H1 (cell line): ENCODE results near the gene ETV2. TPM values are rescaled to one million over a fixed set of nuclear protein-coding genes. Genes with fewer than 3 reads are reported as not detected.

Source experiments
- CTCF ChIA-PET: fragments of 300-600 bp; sonication (Branson Sonifier 250); formaldehyde crosslinking; loops from one replicate; lab custom pipeline; 2021; ENCODE audit not compliant: partially characterized antibody; lab: Charles Lee
- POLR2A ChIA-PET: fragments of 300-600 bp; sonication (Branson Sonifier 250); formaldehyde crosslinking; loops from one replicate; lab custom pipeline; 2021; ENCODE audit warnings: inconsistent platforms; ENCODE audit not compliant: partially characterized antibody; lab: Charles Lee
- DNase-seq, 2 experiments: peaks; one replicate each; pipeline versions ENCODE4 v3.0.0 to v3.0.0-alpha.2; 2010 to 2022; ENCODE audit warnings: low spot score in 2 of 2, low read depth in 1 of 2, mixed read lengths in 1 of 2
- FAIRE-seq: peaks from 2 replicates; lab custom pipeline; 2011; peaks lifted over from hg19 to GRCh38; lab: Jason Lieb, UNC
- H2AFZ ChIP-seq: 2 replicates; pipeline ENCODE4 v1.8.1; 2012; ENCODE audit warnings: low read length, inconsistent platforms
- H2AK5ac ChIP-seq: 2 replicates; pipeline ENCODE4 v1.6.1; 2013; ENCODE audit warnings: low read depth, low read length
- H2BK120ac ChIP-seq: replicated peaks from 2 replicates; pipeline ENCODE3; 2013; ENCODE audit warnings: low read depth, low read length, inconsistent platforms
- H2BK12ac ChIP-seq: 2 replicates; pipeline ENCODE4 v1.6.1; 2013; ENCODE audit warnings: low read depth, low read length
- H2BK15ac ChIP-seq: 2 replicates; pipeline ENCODE4 v1.6.1; 2013; ENCODE audit warnings: low read length
- H2BK20ac ChIP-seq: 2 replicates; pipeline ENCODE4 v1.6.1; 2013; ENCODE audit warnings: low read length
- H2BK5ac ChIP-seq: 2 replicates; pipeline ENCODE4 v1.6.1; 2013; ENCODE audit warnings: low read depth, low read length
- H3K14ac ChIP-seq: 2 replicates; pipeline ENCODE4 v1.6.1; 2013; ENCODE audit warnings: inconsistent platforms; ENCODE audit not compliant: insufficient read length
- H3K18ac ChIP-seq: 2 replicates; pipeline ENCODE4 v1.6.1; 2013; ENCODE audit warnings: low read length; ENCODE audit errors: extremely low read depth
- H3K23ac ChIP-seq: 2 replicates; pipeline ENCODE4 v1.6.1; 2013; ENCODE audit warnings: inconsistent platforms; ENCODE audit not compliant: insufficient read length
- H3K23me2 ChIP-seq: 2 replicates; pipeline ENCODE4 v1.6.1; 2013; ENCODE audit warnings: low read depth, low read length
- H3K27ac ChIP-seq: 2 replicates; pipeline ENCODE4 v1.6.1; 2011; ENCODE audit warnings: low read depth, low read length, inconsistent platforms
- H3K27me3 ChIP-seq, 4 experiments: replicated peaks in 1 of 4; 1 replicate in 1 of 4; 2 replicates in 3 of 4; pipeline versions ENCODE4 v1.6.1 to v1.8.1; 2011 to 2013; ENCODE audit warnings: low read length in 3 of 4, mild to moderate bottlenecking in 3 of 4, inconsistent platforms in 2 of 4, mixed read lengths in 2 of 4, moderate library complexity in 1 of 4; ENCODE audit not compliant: control insufficient read depth in 3 of 4, insufficient read depth in 3 of 4; ENCODE audit errors: extremely low read depth in 1 of 4
- H3K36me3 ChIP-seq, 4 experiments: 2 replicates each; pipeline versions ENCODE4 v1.6.1 to v1.8.1; 2011 to 2013; ENCODE audit warnings: mild to moderate bottlenecking in 4 of 4, low read length in 3 of 4, moderate library complexity in 2 of 4, control low read depth in 1 of 4, inconsistent platforms in 1 of 4; ENCODE audit not compliant: insufficient read depth in 4 of 4, control insufficient read depth in 2 of 4
- H3K4ac ChIP-seq: replicated peaks from 2 replicates; pipeline ENCODE3; 2013; ENCODE audit warnings: low read length, low read depth, mixed read lengths, inconsistent platforms; ENCODE audit not compliant: insufficient read length
- H3K4me1 ChIP-seq, 4 experiments: replicated peaks in 1 of 4; 1 replicate in 1 of 4; 2 replicates in 3 of 4; pipeline versions ENCODE4 v1.6.1 to v1.8.1; 2011 to 2013; ENCODE audit warnings: low read length in 3 of 4, inconsistent platforms in 2 of 4, mixed read lengths in 1 of 4; ENCODE audit not compliant: insufficient read depth in 4 of 4, control insufficient read depth in 3 of 4
- H3K4me2 ChIP-seq, 2 experiments: 2 replicates each; pipeline versions ENCODE4 v1.6.1 to v1.8.1; 2011 to 2013; ENCODE audit warnings: low read depth in 2 of 2, low read length in 2 of 2, control low read depth in 1 of 2, inconsistent platforms in 1 of 2, mild to moderate bottlenecking in 1 of 2; ENCODE audit not compliant: insufficient read depth in 1 of 2
- H3K4me3 ChIP-seq, 4 experiments: fragments of 200-600, 300-600 bp in 1 of 4; sonication (generic), shearing (Covaris generic), sonication (Bioruptor Twin) in 1 of 4; 2 replicates each; pipeline versions ENCODE4 v1.5.1 to v1.8.1; 2011 to 2016; ENCODE audit warnings: low read length in 4 of 4, low read depth in 3 of 4, control low read depth in 2 of 4, inconsistent platforms in 2 of 4, mild to moderate bottlenecking in 2 of 4, mixed read lengths in 1 of 4, moderate library complexity in 1 of 4; ENCODE audit not compliant: insufficient read depth in 2 of 4; ENCODE audit errors: extremely low read depth in 1 of 4
- H3K56ac ChIP-seq: replicated peaks from 2 replicates; pipeline ENCODE3; 2013; ENCODE audit warnings: low read depth, mild to moderate bottlenecking, mixed read lengths, low read length, inconsistent platforms; ENCODE audit not compliant: insufficient read length
- H3K79me1 ChIP-seq: 2 replicates; pipeline ENCODE4 v1.6.1; 2013; ENCODE audit warnings: low read depth, low read length, control low read depth
- H3K79me2 ChIP-seq, 2 experiments: 2 replicates each; pipeline versions ENCODE4 v1.6.1 to v1.8.1; 2012 to 2013; ENCODE audit warnings: low read length in 2 of 2, mild to moderate bottlenecking in 2 of 2, inconsistent platforms in 1 of 2; ENCODE audit not compliant: insufficient read depth in 2 of 2, control insufficient read depth in 1 of 2
- H3K9ac ChIP-seq, 4 experiments: replicated peaks in 1 of 4; 1 replicate in 1 of 4; 2 replicates in 3 of 4; pipeline versions ENCODE4 v1.6.1 to v1.8.1; 2011 to 2013; ENCODE audit warnings: low read depth in 3 of 4, low read length in 3 of 4, control low read depth in 2 of 4, mild to moderate bottlenecking in 2 of 4, moderate library complexity in 2 of 4, inconsistent platforms in 1 of 4; ENCODE audit errors: extremely low read depth in 1 of 4
- H3K9me3 ChIP-seq, 2 experiments: 2 replicates each; pipeline versions ENCODE4 v1.6.1 to v1.8.1; 2012 to 2013; ENCODE audit warnings: mild to moderate bottlenecking in 2 of 2, moderate library complexity in 2 of 2, control low read depth in 1 of 2, inconsistent platforms in 1 of 2, low read depth in 1 of 2, low read length in 1 of 2, mixed read lengths in 1 of 2; ENCODE audit not compliant: insufficient read depth in 2 of 2
- H4K20me1 ChIP-seq, 2 experiments: replicated peaks in 1 of 2; 2 replicates each; pipeline versions ENCODE3 to v1.8.1; 2011 to 2013; ENCODE audit warnings: inconsistent platforms in 2 of 2, low read length in 2 of 2, mild to moderate bottlenecking in 1 of 2; ENCODE audit not compliant: insufficient read depth in 2 of 2, control insufficient read depth in 1 of 2
- H4K5ac ChIP-seq: 2 replicates; pipeline ENCODE4 v1.6.1; 2013; ENCODE audit warnings: low read length, low read depth, mixed read lengths, inconsistent platforms; ENCODE audit not compliant: insufficient read length
- H4K8ac ChIP-seq: 2 replicates; pipeline ENCODE4 v1.8.0; 2013; ENCODE audit warnings: mild to moderate bottlenecking, moderate library complexity, low read length, inconsistent platforms; ENCODE audit not compliant: insufficient read depth; ENCODE audit errors: extremely low read depth
- H4K91ac ChIP-seq: replicated peaks from 2 replicates; pipeline ENCODE3; 2013; ENCODE audit warnings: low read length, mixed read lengths, inconsistent platforms; ENCODE audit not compliant: insufficient read length
- GABPA ChIP-seq: IDR thresholded peaks from 2 replicates; pipeline ENCODE4 v1.6.1; 2011; ENCODE audit warnings: mild to moderate bottlenecking, low read length, moderate library complexity, borderline replicate concordance; ENCODE audit not compliant: insufficient read depth
- HDAC2 ChIP-seq, 2 experiments: fragments of 300-600 bp in 1 of 2; sonication (generic) in 1 of 2; IDR thresholded peaks; 2 replicates each; pipeline ENCODE4 v1.6.1; 2011 to 2012; ENCODE audit warnings: low read depth in 2 of 2, low read length in 2 of 2, mild to moderate bottlenecking in 2 of 2, moderate library complexity in 2 of 2, borderline replicate concordance in 1 of 2, inconsistent platforms in 1 of 2
- RAD21 ChIP-seq, 2 experiments: IDR thresholded peaks in 1 of 2; conservative IDR thresholded peaks in 1 of 2; 2 replicates each; pipeline ENCODE4 v1.6.1; 2011; ENCODE audit warnings: low read depth in 2 of 2, low read length in 2 of 2, improper control_type of control experiment in 1 of 2, inconsistent platforms in 1 of 2, mild to moderate bottlenecking in 1 of 2, moderate library complexity in 1 of 2
- SIN3A ChIP-seq, 2 experiments: IDR thresholded peaks in 1 of 2; conservative IDR thresholded peaks in 1 of 2; 2 replicates each; pipeline ENCODE4 v1.6.1; 2011 to 2012; ENCODE audit warnings: low read length in 2 of 2, improper control_type of control experiment in 1 of 2, low read depth in 1 of 2, mild to moderate bottlenecking in 1 of 2
- WGBS, 2 experiments: shearing (Covaris generic) in 1 of 2; methylation state at CpG; one replicate each; pipeline versions ENCODE4 v1.1.6 to v1.1.7; 2013 to 2015; ENCODE audit warnings: low lambda C conversion rate in 2 of 2, mixed read lengths in 2 of 2, inconsistent platforms in 1 of 2, low coverage in 1 of 2, missing lambda C conversion rate in 1 of 2; ENCODE audit not compliant: insufficient replicate concordance in 2 of 2, insufficient coverage in 1 of 2, insufficient read length in 1 of 2; ENCODE audit errors: extremely low coverage in 1 of 2, missing lambda C conversion rate in 1 of 2; 5-methylcytosine and 5-hydroxymethylcytosine counted together
- polyA plus RNA-seq, 7 experiments: library from polyadenylated mRNA; depleted of rRNA in 3 of 7; stranded (reverse) in 5 of 7; unstranded in 2 of 7; fragments of >200 nt in 5 of 7; fragments of 200-250 nt in 2 of 7; gene quantifications; 1 replicate in 5 of 7; 2 replicates in 1 of 7; 4 replicates in 1 of 7; pipeline versions ENCODE4 v1.2.1 to v1.2.3, GENCODE V29; 2011 to 2013; ENCODE audit warnings: missing spikeins in 2 of 7, mixed read lengths in 2 of 7
- total RNA-seq: library from RNA; stranded (reverse); fragmentation: NEBNext Ultra II Directional; extraction: Animal tissue kit (Norgen Biotek cat#: 25700); gene quantifications from 2 replicates; pipeline ENCODE4 v1.2.1, GENCODE V29; 2021

ETV2 gene
- total and polyA plus RNA-seq, 2 of the 8 experiments (the other 6 are each of a cell fraction or from before 2014, with no cell fraction given), result 0.88 to 1.3 TPM

DNA sequence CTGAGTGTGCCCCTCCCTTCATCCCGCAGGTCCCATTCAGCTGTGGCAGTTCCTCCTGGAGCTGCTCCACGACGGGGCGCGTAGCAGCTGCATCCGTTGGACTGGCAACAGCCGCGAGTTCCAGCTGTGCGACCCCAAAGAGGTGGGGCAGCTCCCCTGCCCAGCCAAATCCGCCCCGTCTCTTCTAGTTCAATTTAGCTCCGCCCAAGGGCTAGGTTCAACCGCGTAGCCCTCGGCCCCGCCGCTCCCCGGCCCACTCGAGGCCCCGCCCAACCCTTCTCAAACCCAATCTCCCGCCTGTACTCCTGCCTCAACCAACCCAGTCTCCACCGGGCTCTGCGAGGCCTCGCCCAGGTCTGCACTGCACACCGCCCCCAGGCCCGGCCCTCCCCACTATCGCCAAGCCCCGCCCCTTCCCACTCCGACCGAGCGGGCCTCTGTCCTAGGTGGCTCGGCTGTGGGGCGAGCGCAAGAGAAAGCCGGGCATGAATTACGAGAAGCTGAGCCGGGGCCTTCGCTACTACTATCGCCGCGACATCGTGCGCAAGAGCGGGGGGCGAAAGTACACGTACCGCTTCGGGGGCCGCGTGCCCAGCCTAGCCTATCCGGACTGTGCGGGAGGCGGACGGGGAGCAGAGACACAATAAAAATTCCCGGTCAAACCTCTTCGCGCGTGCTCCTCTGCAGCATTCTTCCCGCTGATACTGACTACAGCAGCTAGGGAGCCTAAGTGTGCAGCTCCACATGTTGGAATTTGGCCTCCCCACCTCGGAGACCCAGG lies 2.9 kb downstream of the ETV2 start:
- peak overlapping the region; percentile 17 for H4K91ac ChIP-seq
- no peak overlapping the region for H2BK15ac ChIP-seq
- H4K8ac ChIP-seq, result peak overlapping the region; percentile 28; the same call in 1 of the 2 replicates
- no peak overlapping the region for H2BK12ac ChIP-seq
- no peak overlapping the region; the same call in 1 of the 2 replicates for H2BK5ac ChIP-seq
- peak overlapping the region; percentile 30; the same call in 1 of the 2 replicates for H2AFZ ChIP-seq
- ChIA-PET CTCF (interaction anchor here (0.9 to 3.6 kb wide), 5 partner anchors 58 to 291 kb away, joined by 3 to 17 read pairs (median 4); no protein-coding TSS in a partner anchor), POLR2A (interaction anchor here (0.6 to 3.4 kb wide), 17 partner anchors 12 to 651 kb away, joined by 3 to 13 read pairs (median 4); partner anchors contain the start of gene HAUS5)
- peak overlapping the region; percentile 37 for H3K56ac ChIP-seq
- H3K36me3 ChIP-seq, result no peaks in the 10 kb centered on the region
- H2BK20ac ChIP-seq, result no peak overlapping the region
- no peaks in the 10 kb centered on the region for H3K9me3 ChIP-seq
- H2AK5ac ChIP-seq, result no peak overlapping the region
- H3K23ac ChIP-seq, result no peak overlapping the region
- H3K23me2 ChIP-seq, result peaks cover 23% of the 10 kb centered on the region; the same call in 1 of the 2 replicates
- peaks cover 0 to 6% (median 3%) of the 10 kb centered on the region in 4 experiments; a peak in 4 of 7 replicates for H3K27me3 ChIP-seq
- H3K27ac ChIP-seq, result no peak overlapping the region
- H4K20me1 ChIP-seq, result no peaks in the 10 kb centered on the region
- H3K4me3 ChIP-seq, result peak overlapping the region; percentile 48 to 63 (median 56)
- H3K4me2 ChIP-seq, result peak overlapping the region; percentile 85 to 88
- no peak for FAIRE-seq
- H3K4ac ChIP-seq, result no peak overlapping the region
- no peak overlapping the region for H3K18ac ChIP-seq
- no peak overlapping the region for H4K5ac ChIP-seq
- no peak overlapping the region for H2BK120ac ChIP-seq
- peaks cover 7 to 29% (median 16%) of the 10 kb centered on the region in 4 experiments for H3K4me1 ChIP-seq
- 2% methylated on average over 34 of the region's 60 CpGs; no CpG with 5 or more reads in 1 of the 2 experiments for WGBS, 2 experiments
- H3K79me2 ChIP-seq, result peaks cover 5 to 10% of the 10 kb centered on the region in 2 experiments; a peak in 3 of 4 replicates
- H3K79me1 ChIP-seq, result no peaks in the 10 kb centered on the region
- no peak overlapping the region; a peak in 1 of 7 replicates for H3K9ac ChIP-seq
- H3K14ac ChIP-seq, result no peak overlapping the region
- DNase-seq, result peak; percentile 88 to 95
- TF ChIP-seq GABPA (no peak), HDAC2 (IDR thresholded peaks at IDR 0.05; ENCODE audit: borderline replicate concordance in 1 of 2, low read depth in 2 of 2, low read length in 2 of 2) (peak in 1 of 2 experiments; percentile 62; a peak in 1 of 4 replicates), RAD21 (IDR thresholded peaks at IDR 0.05 in 1 of 2, conservative IDR thresholded peaks at IDR 0.05 in 1 of 2; ENCODE audit: low read depth in 2 of 2, low read length in 2 of 2) (no peak), SIN3A (conservative IDR thresholded peaks at IDR 0.05 in 1 of 2, IDR thresholded peaks at IDR 0.05 in 1 of 2; ENCODE audit: low read depth in 1 of 2, low read length in 2 of 2) (peak in 1 of 2 experiments; percentile 68; a peak in 2 of 4 replicates)
